Neural cell (in vitro differentiated cells): ENCODE data around the gene P2RY6.

Experiments used
- CTCF ChIP-seq: fragments of 450-650 bp; IDR thresholded peaks from 2 replicates; pipeline ENCODE4 v1.5.1; 2014; ENCODE audit warnings: antibody characterized with exemption, mild to moderate bottlenecking, moderate library complexity; ENCODE audit not compliant: poor library complexity, severe bottlenecking
- EP300 ChIP-seq: fragments of 450-650 bp; conservative IDR thresholded peaks from 2 replicates; pipeline ENCODE4 v1.6.1; 2014; ENCODE audit warnings: antibody characterized with exemption, mild to moderate bottlenecking, moderate library complexity; ENCODE audit not compliant: poor library complexity, severe bottlenecking
- EZH2 ChIP-seq: fragments of 200-600, 300-800 bp; shearing (Covaris generic), sonication (generic); IDR thresholded peaks from 2 replicates; pipeline ENCODE4 v1.6.1; 2014; ENCODE audit warnings: antibody characterized with exemption, low read length, borderline replicate concordance, mild to moderate bottlenecking; ENCODE audit not compliant: insufficient read depth, poor library complexity, severe bottlenecking
- POLR2AphosphoS5 ChIP-seq: IDR thresholded peaks from 2 replicates; pipeline ENCODE4 v1.6.1; 2012

GRCh38 chr11:73327812-73328364 is 55.8 kb downstream of the P2RY6 start:
- TF ChIP-seq POLR2AphosphoS5 (no peak), EP300 (no peak), CTCF (no peak), EZH2 (no peak)
